ENCODE results near the gene RBM15.

Gene RBM15

GRCh38 chr1:110319332-110320167, 19.6 kb upstream of the RBM15 start:
- peak; percentile 34 for DNase-seq (ENCODE audit: low spot score)

DNA sequence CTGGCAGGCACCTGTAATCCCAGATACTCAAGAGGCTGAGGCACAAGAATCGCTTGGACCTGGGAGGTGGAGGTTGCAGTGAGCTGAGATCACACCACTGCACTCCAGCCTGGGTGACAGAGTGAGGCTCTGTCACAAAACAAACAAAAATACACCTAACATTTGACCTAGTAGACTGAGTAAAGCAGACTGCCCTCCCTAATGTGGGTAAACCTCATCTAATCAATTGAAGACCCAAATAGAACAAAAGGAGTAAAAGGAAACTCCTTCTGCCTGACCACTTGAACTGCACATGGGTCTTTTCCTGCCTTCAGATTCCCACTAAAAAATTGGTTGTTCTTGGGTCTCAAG, 19.0 kb upstream of the RBM15 start:
- no peak for DNase-seq (ENCODE audit: low spot score)

GRCh38 chr1:110321045-110321444, 18.1 kb upstream of the RBM15 start:
- no peak for DNase-seq (ENCODE audit: low spot score)

- DNase-seq (ENCODE audit: low spot score), result no peak
Observed at GRCh38 chr1:110321846-110322245, 17.3 kb upstream of the RBM15 start.

- no peak for DNase-seq (ENCODE audit: low spot score)
Observed at GRCh38 chr1:110324667-110325066, 14.5 kb upstream of the RBM15 start.

- no peak for DNase-seq (ENCODE audit: low spot score)
Observed at GRCh38 chr1:110326826-110327225, 12.4 kb upstream of the RBM15 start.

DNA sequence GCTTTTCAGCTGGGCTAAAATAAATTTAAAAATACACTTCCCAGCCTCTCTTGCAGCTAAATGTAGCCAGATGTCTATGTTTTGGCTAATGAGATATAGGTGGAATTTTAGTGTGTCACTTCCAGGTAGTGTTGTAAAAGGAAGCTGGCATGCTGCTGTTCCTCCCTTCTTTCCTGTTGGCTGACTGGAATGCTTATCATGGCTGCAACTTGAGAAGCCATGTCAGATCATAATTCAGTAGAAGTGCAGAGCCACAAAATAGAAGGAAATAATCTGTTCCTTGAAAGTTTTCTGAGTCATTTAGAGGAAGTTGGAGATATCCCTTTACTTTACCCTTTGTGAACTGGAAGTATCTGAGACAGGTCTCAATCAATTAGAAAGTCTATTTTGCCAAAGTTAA, 10.9 kb upstream of the RBM15 start:
- no peak for DNase-seq (ENCODE audit: low spot score)

DNA sequence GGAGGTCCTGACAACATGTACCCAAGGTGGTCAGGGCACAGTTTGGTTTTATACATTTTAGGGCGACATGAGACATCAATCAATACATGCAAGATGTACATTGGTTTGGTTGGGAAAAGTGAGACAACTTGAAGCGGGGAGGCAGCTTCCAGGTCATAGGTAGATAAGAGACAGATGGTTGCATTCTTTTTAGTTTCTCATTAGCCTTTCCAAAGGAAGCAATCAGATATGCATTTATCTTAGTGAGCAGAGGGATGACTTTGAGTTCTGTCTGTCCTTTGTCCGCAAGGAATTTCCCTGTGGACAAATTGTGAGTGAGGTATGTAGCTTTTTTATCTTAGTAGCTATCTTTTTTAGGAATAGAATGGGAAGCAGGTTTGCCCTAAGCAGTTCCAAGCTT, 10.5 kb upstream of the RBM15 start:
- DNase-seq (ENCODE audit: low spot score), result no peak

- DNase-seq (ENCODE audit: low spot score), result no peak
Observed at GRCh38 chr1:110335265-110335664, 3.9 kb upstream of the RBM15 start.

- no peak for DNase-seq (ENCODE audit: low spot score)
Observed at GRCh38 chr1:110336300-110337039, 2.7 kb upstream of the RBM15 start.

- peak; percentile 69 for DNase-seq (ENCODE audit: low spot score)
Observed at GRCh38 chr1:110337704-110338308, 1.4 kb upstream of the RBM15 start.

DNA sequence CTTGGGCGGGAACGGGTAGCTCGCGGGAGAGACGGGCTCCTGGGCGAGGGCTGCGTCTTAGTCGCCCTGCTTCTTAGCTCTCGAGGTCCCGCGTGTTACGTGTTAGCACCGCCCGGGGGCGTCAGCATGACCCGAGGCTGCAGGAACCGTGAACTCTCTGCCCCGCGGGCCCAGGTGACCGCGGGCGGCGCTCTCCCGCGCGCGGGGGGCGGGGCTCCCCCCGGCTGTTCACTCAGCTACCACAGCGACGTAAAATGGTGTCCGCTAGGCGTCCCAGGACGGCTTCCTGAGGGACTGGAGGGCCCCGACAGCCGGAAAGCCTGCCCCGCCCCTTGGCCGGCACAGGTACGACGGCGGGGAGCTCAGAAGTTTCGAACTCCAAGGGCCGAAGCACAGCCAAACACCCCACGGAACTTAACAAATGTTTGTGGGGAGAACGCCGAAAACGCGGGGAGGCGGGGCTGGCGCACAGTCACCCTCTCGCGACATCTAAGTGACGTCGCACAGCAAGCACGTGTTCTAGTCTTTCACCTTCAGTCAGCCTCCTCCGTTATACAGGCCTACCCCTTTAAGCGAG, 780 bp upstream of the RBM15 start:
- DNase-seq (ENCODE audit: low spot score), result peak; percentile 96

DNA sequence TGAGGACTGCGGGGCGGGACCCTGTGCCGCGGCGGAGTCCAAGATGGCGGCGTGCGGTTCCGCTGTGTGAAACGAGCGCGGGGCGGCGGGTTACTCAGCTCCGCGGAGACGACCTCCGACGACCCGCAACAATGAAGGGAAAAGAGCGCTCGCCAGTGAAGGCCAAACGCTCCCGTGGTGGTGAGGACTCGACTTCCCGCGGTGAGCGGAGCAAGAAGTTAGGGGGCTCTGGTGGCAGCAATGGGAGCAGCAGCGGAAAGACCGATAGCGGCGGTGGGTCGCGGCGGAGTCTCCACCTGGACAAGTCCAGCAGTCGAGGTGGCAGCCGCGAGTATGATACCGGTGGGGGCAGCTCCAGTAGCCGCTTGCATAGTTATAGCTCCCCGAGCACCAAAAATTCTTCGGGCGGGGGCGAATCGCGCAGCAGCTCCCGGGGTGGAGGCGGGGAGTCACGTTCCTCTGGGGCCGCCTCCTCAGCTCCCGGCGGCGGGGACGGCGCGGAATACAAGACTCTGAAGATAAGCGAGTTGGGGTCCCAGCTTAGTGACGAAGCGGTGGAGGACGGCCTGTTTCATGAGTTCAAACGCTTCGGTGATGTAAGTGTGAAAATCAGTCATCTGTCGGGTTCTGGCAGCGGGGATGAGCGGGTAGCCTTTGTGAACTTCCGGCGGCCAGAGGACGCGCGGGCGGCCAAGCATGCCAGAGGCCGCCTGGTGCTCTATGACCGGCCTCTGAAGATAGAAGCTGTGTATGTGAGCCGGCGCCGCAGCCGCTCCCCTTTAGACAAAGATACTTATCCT, 430 bp downstream of the RBM15 start:
- DNase-seq (ENCODE audit: low spot score), result peak; percentile 77

- no peak for DNase-seq (ENCODE audit: low spot score)
Observed at GRCh38 chr1:110340207-110340468, 961 bp downstream of the RBM15 start.

DNA sequence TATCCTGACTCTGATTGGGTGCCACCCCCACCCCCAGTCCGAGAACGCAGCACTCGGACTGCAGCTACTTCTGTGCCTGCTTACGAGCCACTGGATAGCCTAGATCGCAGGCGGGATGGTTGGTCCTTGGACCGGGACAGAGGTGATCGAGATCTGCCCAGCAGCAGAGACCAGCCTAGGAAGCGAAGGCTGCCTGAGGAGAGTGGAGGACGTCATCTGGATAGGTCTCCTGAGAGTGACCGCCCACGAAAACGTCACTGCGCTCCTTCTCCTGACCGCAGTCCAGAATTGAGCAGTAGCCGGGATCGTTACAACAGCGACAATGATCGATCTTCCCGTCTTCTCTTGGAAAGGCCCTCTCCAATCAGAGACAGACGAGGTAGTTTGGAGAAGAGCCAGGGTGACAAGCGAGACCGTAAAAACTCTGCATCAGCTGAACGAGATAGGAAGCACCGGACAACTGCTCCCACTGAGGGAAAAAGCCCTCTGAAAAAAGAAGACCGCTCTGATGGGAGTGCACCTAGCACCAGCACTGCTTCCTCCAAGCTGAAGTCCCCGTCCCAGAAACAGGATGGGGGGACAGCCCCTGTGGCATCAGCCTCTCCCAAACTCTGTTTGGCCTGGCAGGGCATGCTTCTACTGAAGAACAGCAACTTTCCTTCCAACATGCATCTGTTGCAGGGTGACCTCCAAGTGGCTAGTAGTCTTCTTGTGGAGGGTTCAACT, 2.1 kb downstream of the RBM15 start:
- no peak for DNase-seq (ENCODE audit: low spot score)

DNA sequence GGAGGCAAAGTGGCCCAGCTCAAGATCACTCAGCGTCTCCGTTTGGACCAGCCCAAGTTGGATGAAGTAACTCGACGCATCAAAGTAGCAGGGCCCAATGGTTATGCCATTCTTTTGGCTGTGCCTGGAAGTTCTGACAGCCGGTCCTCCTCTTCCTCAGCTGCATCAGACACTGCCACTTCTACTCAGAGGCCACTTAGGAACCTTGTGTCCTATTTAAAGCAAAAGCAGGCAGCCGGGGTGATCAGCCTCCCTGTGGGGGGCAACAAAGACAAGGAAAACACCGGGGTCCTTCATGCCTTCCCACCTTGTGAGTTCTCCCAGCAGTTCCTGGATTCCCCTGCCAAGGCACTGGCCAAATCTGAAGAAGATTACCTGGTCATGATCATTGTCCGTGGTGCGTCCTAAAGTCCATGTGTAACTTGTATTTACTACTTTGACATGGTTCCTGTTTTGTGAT, 2.7 kb downstream of the RBM15 start:
- DNase-seq (ENCODE audit: low spot score), result no peak

DNA sequence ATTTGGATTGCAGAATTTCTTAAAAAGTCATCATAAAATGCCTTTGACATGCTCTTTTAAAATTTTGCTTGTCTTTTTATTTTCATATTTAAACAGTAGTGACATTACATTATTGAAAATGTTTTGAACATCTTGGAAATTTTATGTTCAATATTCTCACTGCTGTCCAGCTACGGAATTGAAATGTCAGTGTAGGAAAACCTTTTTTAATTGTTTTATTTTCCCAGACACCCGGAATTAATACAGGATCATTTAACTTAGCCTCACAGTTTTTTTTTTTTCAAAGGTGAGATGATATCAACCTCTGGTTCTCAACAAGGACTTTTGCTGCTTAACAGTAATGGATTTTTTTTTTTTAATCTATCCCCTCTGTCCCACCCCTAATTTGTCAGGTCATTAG, 4.1 kb downstream of the RBM15 start:
- no peak for DNase-seq (ENCODE audit: low spot score)

DNA sequence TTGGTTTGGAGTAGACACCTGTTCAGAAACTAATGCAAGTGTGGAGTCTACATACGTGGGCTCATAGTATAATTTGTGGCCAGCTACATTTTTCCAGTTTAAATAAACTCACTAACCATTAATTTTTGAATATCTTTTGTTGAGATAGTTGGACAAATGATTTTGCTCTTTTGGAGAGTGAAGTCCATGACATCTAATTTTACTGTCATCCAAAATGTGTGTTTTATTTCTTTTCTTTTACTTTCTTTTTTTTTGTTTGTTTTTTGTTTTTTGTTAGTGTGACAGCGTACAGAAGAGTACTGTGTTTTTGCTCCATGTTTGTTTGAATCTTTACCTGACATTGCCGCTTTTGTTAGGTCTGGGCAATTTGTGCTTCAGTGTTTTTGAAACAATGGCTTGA, 5.0 kb downstream of the RBM15 start:
- DNase-seq (ENCODE audit: low spot score), result no peak

GRCh38 chr1:110345480-110345879, 6.3 kb downstream of the RBM15 start:
- DNase-seq (ENCODE audit: low spot score), result no peak

DNA sequence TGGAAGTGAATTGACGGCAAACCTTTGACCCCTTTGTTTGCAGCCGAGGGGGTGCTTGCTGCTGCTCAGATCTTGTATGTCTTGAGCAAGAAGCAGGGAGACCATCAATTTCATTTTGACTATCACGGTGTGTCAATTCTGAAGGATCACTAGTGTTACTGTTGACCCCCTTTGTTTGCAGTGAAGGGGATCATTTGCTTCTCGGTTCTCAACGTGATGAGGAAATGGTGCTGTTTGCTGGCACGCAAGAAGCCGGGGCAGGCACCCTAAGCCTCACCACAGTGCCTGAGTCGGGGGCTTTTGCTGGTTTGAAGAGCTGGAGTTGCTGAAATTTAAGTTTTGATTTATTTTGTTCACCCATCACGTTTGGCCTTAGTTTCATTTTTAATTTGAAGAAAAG, 7.5 kb downstream of the RBM15 start:
- DNase-seq (ENCODE audit: low spot score), result no peak

DNA sequence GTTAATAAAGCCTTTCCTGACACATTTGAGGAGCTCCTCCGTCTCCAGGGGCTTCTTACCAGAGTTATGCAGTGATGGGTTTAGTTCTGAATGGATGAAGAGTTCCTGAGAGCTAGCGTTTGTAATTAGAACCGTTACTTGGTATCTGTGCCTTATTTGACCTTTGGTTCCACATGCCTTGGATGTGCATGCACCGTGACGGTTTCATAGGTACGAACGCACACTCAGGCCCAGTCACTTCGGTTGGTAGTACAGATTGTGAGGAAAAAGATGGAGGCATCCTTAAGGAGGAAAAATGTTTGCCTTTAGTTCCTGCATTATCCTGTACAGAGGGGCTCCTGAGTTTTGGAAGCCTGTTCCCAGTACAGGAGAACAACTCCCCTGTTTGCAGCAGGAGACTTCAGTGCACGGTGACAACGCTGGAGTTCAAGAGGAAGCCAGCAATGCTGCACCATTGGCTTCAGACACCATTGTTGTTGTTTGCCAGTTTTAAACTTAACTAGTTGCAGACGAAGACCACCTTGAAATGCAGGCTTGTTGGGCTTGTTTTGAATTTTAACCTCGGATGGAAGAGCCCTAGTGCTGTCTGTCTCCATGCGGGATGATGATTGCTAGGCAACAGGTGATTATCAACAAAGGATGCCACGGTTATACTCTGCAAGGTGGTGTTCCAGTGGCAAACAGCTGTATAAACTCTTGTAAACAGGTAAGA, 8.2 kb downstream of the RBM15 start:
- no peak for DNase-seq (ENCODE audit: low spot score)
